ENCODE data around the gene HNRNPA1.
"Not testable (repeated sequence)": the region's sequence is repeated elsewhere in the genome, so short reads cannot be mapped to it uniquely, and the experiment has no call there.

The HNRNPA1 gene

DNA sequence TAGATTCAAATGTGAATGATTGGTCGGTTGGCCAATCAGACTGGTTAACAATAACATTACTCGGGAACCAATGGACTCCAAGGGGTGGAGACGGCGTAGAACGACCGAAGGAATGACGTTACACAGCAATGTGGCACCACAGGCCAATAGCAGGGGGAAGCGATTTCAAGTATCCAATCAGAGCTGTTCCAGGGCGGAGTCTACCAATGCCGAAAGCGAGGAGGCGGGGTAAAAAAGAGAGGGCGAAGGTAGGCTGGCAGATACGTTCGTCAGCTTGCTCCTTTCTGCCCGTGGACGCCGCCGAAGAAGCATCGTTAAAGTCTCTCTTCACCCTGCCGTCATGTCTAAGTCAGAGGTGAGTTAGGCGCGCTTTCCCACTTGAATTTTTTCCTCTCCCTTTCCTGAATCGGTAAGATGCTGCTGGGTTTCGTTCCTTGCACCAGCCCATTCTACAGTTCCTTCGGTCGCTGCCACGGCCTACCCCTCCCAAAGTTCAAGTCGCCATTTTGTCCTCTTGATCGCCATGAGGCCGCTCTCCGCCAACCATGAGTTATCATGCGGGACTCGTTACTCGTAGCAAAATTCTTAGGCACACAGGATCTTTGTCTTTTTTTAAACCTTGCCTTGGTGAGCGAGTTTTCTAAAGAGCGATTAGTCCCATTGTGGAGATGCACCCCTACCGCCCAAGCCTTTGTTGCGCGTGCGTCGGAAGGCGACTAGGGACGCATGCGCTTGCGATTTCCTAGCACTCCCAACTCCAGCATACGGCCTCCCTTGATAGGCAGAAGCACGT is at the start of gene HNRNPA1:
TSS of gene HNRNPA1 (plus strand) at position 259 of the 793 bp plus-strand sequence. CDS start at position 341, 82 bp downstream.
- H3K27ac Mint-ChIP-seq: no peak within 1 kb of the TSS
- peak; percentile 95 for DNase-seq (ENCODE audit: low spot score)
- H3K4me3 Mint-ChIP-seq: no peak within 1 kb of the TSS
- peaks cover 22% of the 10 kb centered on the region for H3K36me3 Mint-ChIP-seq (ENCODE audit: low read depth)
- H3K27me3 Mint-ChIP-seq (ENCODE audit: low read depth): no peaks in the 10 kb centered on the region
- H3K9me3 Mint-ChIP-seq: no peaks in the 10 kb centered on the region
- peaks cover 52% of the 10 kb centered on the region for H3K4me1 Mint-ChIP-seq (ENCODE audit: low read depth)

DNA sequence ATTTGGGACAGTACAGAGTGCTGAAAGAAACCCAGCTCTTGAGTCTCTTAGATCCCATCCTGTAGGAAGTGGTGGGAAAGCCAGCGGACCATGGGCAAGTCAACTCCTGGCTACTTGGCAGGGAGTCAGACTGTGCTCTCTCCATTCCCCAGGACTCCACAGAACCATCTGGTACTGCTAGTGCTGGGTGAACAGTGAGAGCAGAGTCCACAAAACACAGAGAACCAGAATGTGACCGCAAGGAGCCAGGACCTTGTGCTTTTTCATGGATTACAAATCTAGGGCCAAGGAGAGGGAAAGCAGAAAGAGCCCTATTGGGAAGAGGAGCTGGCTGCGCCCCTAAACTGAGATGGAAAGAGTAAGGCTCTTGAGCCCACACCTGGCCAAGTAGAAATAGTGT is 49.3 kb upstream of the HNRNPA1 start:
- not testable (repeated sequence) for DNase-seq (ENCODE audit: low spot score); H3K9me3 Mint-ChIP-seq; H3K27me3 Mint-ChIP-seq (ENCODE audit: low read depth); H3K4me3 Mint-ChIP-seq; H3K27ac Mint-ChIP-seq; H3K4me1 Mint-ChIP-seq (ENCODE audit: low read depth)
- peaks cover 18% of the 10 kb centered on the region for H3K36me3 Mint-ChIP-seq (ENCODE audit: low read depth)

DNA sequence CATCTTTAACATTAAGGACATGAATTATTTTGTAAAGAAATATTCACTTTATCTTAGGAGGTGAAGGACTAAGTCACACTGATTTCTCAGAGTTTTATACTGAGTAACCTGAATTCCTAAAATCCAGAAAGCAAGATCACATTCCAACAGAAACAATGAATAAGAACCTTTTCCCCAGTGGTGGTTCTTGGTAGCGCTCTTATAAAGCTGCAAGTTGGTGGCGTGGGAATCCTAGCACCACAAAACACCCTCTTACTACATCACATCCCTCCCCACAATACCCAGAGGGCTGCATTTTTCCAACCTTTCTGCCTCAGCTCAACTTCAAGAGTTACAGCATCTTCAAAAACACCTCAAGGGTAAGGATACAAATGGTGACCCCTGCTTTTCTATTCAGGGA is 47.7 kb upstream of the HNRNPA1 start:
- Mint-ChIP-seq H3K9me3 (no peaks in the 10 kb centered on the region), H3K27me3 (ENCODE audit: low read depth) (no peaks in the 10 kb centered on the region), H3K4me1 (ENCODE audit: low read depth) (peaks cover 11% of the 10 kb centered on the region), H3K36me3 (ENCODE audit: low read depth) (peaks cover 26% of the 10 kb centered on the region), H3K4me3 (no peak overlapping the region), H3K27ac (no peak overlapping the region)
- DNase-seq (ENCODE audit: low spot score): no peak

DNA sequence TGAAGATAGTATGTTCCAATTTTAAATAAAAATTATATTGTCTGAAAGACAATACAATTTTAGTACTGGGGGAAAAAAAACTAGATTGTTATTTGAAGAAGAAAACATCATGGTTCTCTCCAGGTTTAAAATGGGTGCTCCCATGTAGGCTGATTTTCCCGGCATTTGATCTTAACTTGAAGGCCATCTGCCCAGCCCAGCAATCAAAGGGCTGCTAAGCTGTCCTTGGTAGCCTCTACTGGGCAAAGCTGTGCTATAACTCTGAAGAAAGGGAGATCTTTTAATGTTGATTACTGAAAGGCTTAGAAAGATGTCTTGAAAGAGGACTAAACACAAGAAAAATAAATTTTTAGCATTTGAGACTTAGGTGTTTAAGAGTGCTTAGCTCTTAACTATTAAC is 42.0 kb upstream of the HNRNPA1 start:
- H3K4me1 Mint-ChIP-seq (ENCODE audit: low read depth): peaks cover 18% of the 10 kb centered on the region
- no peak overlapping the region for H3K4me3 Mint-ChIP-seq
- no peaks in the 10 kb centered on the region for H3K27me3 Mint-ChIP-seq (ENCODE audit: low read depth)
- H3K36me3 Mint-ChIP-seq (ENCODE audit: low read depth): peaks cover 51% of the 10 kb centered on the region
- no peak overlapping the region for H3K27ac Mint-ChIP-seq
- H3K9me3 Mint-ChIP-seq: no peaks in the 10 kb centered on the region
- no peak for DNase-seq (ENCODE audit: low spot score)

DNA sequence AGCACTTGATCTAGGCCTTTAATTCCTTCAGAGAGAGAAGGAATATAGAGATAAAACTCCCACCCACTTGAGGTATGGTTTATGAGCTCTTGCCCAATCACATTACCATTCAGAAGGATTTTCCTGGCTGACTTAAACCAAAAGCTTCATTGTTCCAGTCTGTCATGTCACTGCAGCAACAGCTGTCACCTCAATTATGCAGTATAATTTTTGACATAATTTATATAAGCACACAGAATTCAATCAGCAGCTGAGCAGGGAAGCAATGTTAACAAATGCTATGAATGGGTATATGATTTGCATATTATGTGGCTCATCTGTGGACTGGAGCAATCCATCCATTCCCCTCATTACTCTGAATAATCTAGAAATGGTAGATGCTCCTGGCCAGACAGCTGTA is 40.9 kb upstream of the HNRNPA1 start:
- peaks cover 49% of the 10 kb centered on the region for H3K36me3 Mint-ChIP-seq (ENCODE audit: low read depth)
- H3K9me3 Mint-ChIP-seq: no peaks in the 10 kb centered on the region
- DNase-seq (ENCODE audit: low spot score): no peak
- no peaks in the 10 kb centered on the region for H3K27me3 Mint-ChIP-seq (ENCODE audit: low read depth)
- no peak overlapping the region for H3K4me3 Mint-ChIP-seq
- no peak overlapping the region for H3K27ac Mint-ChIP-seq
- peaks cover 18% of the 10 kb centered on the region for H3K4me1 Mint-ChIP-seq (ENCODE audit: low read depth)

DNA sequence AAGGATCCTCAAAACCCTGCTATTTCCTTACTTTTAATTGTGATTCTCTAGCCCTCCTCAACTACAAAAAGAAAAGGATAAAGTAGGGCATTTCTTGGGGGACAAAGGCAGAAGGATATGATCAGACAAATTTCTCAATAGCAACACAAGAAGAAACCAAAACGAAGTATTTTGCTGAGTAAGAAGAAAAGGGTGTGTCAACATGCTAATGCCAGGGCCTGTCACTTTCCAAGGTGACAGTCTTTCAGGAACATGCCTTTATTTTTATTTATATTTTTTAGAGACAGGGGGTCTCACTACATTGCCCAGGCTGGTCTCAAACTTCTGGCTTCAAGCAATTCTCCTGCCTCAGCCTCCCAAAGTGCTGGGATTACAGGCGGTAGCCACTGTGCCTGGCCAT is 40.4 kb upstream of the HNRNPA1 start:
- DNase-seq (ENCODE audit: low spot score): no peak
- Mint-ChIP-seq H3K4me1 (ENCODE audit: low read depth) (peaks cover 15% of the 10 kb centered on the region), H3K27ac (no peak overlapping the region), H3K27me3 (ENCODE audit: low read depth) (no peaks in the 10 kb centered on the region), H3K36me3 (ENCODE audit: low read depth) (peaks cover 47% of the 10 kb centered on the region), H3K9me3 (no peaks in the 10 kb centered on the region), H3K4me3 (no peak overlapping the region)

DNA sequence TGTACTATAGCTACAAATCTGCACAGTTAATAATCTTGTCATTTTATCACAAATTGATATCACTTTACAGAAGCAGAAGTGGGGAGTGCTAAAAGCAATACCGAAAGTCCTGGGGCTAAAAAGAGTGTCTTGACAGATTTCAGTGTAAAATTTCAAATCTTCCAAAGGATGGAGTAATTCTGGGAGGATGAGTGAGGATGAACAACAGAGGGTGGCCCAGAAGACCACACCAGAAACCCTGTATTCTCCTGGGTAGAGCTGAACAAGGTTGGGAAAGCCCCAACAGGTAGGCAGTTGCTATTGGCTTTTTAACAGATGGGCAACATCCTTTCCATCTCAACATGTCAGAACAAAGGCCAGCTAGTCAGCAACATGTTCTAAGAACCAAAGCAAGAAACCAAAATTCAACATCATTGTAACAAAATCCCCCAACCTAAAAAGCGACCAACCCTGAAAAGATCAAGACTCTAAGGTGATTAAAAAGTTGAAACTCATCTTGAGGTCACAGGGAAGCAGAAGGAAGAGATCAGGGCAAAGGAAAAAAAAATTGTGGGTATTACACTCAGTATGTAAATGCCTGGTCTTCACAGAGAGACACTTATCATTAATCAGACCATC is 39.4 kb upstream of the HNRNPA1 start:
- peak; percentile 8 for DNase-seq (ENCODE audit: low spot score)
- Mint-ChIP-seq H3K4me3 (peak overlapping the region; percentile 40), H3K9me3 (no peaks in the 10 kb centered on the region), H3K27ac (peak overlapping the region; percentile 83), H3K27me3 (ENCODE audit: low read depth) (no peaks in the 10 kb centered on the region), H3K36me3 (ENCODE audit: low read depth) (peaks cover 47% of the 10 kb centered on the region), H3K4me1 (ENCODE audit: low read depth) (peaks cover 15% of the 10 kb centered on the region)

DNA sequence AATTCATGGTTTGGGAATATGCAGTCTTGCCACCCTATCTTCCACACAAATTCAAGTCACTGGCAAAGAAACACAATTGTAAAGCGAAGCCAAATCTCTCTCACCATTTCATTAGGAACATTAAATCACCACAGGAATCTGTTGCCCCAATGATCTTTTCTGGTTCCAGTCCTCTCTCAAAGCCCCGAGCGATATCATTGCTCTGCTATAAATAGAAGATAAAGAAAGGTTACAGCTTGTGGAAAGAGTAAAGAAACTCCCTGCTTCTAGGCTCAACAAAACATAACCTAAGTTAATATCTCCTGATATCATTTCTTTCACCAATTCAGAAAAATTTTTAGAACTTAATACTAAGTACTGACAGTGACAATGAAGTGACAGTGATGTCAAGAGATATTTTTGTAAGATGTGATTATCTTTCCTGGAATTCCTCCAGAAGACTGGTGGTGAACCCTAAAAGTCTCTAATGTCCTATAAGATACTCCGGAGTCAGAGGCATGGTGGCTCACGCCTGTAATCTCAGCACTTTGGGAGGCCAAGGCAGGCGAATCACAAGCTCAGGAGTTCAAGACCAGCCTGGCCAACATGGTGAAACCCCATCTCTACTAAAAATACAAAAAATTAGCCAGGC is 34.4 kb upstream of the HNRNPA1 start:
- H3K9me3 Mint-ChIP-seq: no peaks in the 10 kb centered on the region
- H3K27ac Mint-ChIP-seq: no peak overlapping the region
- peaks cover 55% of the 10 kb centered on the region for H3K36me3 Mint-ChIP-seq (ENCODE audit: low read depth)
- no peak overlapping the region for H3K4me3 Mint-ChIP-seq
- H3K27me3 Mint-ChIP-seq (ENCODE audit: low read depth): no peaks in the 10 kb centered on the region
- DNase-seq (ENCODE audit: low spot score): no peak
- H3K4me1 Mint-ChIP-seq (ENCODE audit: low read depth): peaks cover 8% of the 10 kb centered on the region

DNA sequence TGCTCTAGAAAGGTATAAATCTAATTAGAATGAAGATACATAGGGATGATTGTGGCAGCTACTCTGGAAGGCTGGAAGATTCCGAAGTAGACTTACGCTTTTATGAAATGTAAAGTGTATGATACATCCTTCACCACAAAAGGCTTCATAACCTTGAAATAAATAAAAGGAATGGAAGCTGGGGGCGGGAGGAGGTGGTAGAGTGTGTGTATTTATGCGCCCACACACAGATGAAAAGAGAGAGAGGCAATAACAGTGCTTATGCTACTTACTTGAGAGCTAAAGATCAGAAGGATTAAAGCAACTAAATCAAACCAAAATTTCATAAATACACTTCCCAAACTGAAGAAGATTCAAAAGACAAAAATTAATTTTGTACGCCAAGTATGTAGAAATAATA is 31.0 kb upstream of the HNRNPA1 start:
- Mint-ChIP-seq H3K36me3 (ENCODE audit: low read depth) (peaks cover 53% of the 10 kb centered on the region), H3K9me3 (no peaks in the 10 kb centered on the region), H3K4me1 (ENCODE audit: low read depth) (peaks cover 7% of the 10 kb centered on the region), H3K4me3 (no peak overlapping the region), H3K27me3 (ENCODE audit: low read depth) (no peaks in the 10 kb centered on the region), H3K27ac (no peak overlapping the region)
- DNase-seq (ENCODE audit: low spot score): no peak

DNA sequence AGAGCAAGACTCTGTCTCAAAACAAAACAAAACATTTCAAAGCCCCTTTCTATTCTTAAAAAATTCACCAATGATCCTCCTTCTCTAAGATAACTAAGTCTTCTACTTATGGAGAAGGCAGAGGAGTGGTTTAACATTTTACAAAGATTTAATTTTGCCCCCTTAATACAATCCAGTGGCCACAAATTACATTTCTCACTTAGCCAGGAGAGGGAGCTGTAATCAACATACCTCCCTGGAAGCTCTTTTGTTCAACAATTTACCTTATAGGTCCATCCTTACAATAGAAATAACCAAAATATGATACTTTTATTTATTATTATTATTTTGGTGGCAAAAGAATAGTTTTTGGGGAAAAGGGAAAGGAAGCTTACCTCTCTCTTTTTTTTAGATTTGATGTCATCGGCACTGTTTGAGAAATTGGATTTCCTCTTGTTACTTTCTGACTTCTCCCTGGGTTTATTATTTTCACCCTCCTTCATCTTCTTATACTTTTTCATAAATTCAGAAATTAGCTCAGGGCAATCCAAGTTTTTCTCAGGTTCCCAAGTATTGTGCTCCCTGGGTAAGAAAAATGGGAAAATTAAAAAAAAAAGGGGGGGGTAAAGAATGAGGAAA is 28.8 kb upstream of the HNRNPA1 start:
- H3K9me3 Mint-ChIP-seq: no peaks in the 10 kb centered on the region
- H3K27me3 Mint-ChIP-seq (ENCODE audit: low read depth): no peaks in the 10 kb centered on the region
- no peak overlapping the region for H3K27ac Mint-ChIP-seq
- peaks cover 55% of the 10 kb centered on the region for H3K36me3 Mint-ChIP-seq (ENCODE audit: low read depth)
- H3K4me3 Mint-ChIP-seq: no peak overlapping the region
- DNase-seq (ENCODE audit: low spot score): no peak
- peaks cover 7% of the 10 kb centered on the region for H3K4me1 Mint-ChIP-seq (ENCODE audit: low read depth)

DNA sequence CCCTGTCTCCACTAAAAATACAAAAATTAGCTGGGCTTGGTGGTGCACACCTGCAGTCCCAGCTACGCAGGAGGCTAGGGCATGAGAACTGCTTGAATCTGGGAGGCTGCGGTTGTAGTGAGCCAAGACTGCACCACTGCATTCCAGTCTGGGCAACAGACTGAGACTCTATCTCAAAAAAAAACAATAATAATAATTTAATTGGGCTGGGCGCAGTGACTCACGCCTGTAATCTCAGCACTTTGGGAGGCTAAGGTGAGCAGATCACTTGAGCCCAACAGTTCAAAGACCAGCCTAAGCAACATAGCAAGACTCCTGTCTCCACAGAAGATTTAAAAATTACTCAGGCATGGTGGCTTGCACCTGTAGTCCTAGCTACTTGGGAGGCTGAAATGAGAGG is 27.3 kb upstream of the HNRNPA1 start:
- H3K4me3 Mint-ChIP-seq: no peak overlapping the region
- H3K27me3 Mint-ChIP-seq (ENCODE audit: low read depth): no peaks in the 10 kb centered on the region
- no peaks in the 10 kb centered on the region for H3K9me3 Mint-ChIP-seq
- DNase-seq (ENCODE audit: low spot score): no peak
- H3K27ac Mint-ChIP-seq: no peak overlapping the region
- peaks cover 56% of the 10 kb centered on the region for H3K36me3 Mint-ChIP-seq (ENCODE audit: low read depth)
- peaks cover 7% of the 10 kb centered on the region for H3K4me1 Mint-ChIP-seq (ENCODE audit: low read depth)

DNA sequence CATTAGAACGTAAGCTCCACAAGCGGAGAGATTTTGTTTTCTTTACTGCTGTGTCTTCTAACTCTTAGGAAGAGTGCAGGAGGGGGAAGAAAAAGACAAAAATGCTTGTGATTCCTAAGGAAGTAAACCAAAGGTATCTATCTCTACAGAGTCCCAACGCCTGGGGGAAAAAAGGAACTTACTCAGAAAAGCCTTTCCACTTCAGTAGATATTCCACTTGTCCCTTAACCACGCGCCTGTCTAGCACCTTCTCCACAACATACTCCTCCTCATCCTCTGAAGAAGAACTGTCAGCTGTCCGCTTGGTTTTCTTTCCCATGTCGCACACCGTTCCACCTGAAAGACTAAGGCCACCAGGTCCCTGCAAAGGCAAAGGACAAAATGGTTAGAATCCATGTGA is 23.2 kb upstream of the HNRNPA1 start:
- Mint-ChIP-seq H3K27me3 (ENCODE audit: low read depth) (no peaks in the 10 kb centered on the region), H3K4me3 (no peak overlapping the region), H3K27ac (peak overlapping the region; percentile 15), H3K9me3 (no peaks in the 10 kb centered on the region), H3K36me3 (ENCODE audit: low read depth) (peaks cover 34% of the 10 kb centered on the region), H3K4me1 (ENCODE audit: low read depth) (peaks cover 22% of the 10 kb centered on the region)
- DNase-seq (ENCODE audit: low spot score): no peak

DNA sequence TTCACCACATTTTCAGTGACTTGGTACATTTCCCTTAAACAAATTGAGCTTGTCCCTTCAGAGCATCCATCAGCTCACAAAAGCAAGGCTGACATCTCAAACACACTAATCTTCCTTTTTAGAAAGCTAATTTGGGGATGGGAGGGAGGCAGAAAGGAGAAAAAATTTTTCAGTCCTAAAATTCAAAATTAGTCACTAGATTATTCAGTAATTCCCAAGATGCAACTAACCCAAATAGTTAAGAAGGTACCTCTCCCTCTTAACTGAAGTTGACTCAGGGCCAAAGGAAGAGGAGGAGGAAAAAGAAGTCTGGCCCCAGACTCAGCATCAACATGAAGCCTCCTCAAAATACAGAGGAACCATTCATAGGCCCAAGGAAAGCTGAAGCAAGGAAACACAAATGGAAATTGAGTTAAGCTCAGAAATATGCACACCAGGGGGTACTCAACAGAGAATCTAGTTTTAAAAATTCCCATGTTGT is 22.3 kb upstream of the HNRNPA1 start:
- Mint-ChIP-seq H3K27me3 (ENCODE audit: low read depth) (no peaks in the 10 kb centered on the region), H3K36me3 (ENCODE audit: low read depth) (peaks cover 29% of the 10 kb centered on the region), H3K4me1 (ENCODE audit: low read depth) (peaks cover 25% of the 10 kb centered on the region), H3K9me3 (no peaks in the 10 kb centered on the region), H3K27ac (peak overlapping the region; percentile 60), H3K4me3 (no peak overlapping the region)
- DNase-seq (ENCODE audit: low spot score): no peak

Data from T-helper 2 cell treated with Interferon-gamma antibody and Interleukin-4, amounts not matched to agents 5 μg/mL and 100 μg/mL, for 36 hours (primary cell).